IPS DF 4.7 (cell line): ENCODE results near the gene TMEM62.
"Not testable (repeated sequence)": the region's sequence is repeated elsewhere in the genome, so short reads cannot be mapped to it uniquely, and the experiment has no call there.

Source experiments
- DNase-seq: peaks from one replicate; pipeline ENCODE4 v3.0.0-alpha.2; 2013; ENCODE audit warnings: low spot score; ENCODE audit errors: extremely low read depth

The TMEM62 gene

DNA sequence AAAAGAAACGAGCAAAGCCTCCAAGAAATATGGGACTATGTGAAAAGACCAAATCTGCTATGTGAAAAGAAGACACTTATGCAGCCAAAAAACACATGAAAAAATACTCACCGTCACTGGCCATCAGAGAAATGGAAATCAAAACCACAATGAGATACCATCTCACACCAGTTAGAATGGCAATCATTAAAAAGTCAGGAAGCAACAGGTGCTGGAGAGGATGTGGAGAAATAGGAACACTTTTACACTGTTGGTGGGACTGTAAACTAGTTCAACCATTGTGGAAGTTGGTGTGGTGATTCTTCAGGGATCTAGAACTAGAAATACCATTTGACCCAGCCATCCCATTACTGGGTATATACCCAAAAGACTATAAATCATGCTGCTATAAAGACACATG, 43.8 kb downstream of the TMEM62 start:
- not testable (repeated sequence) for DNase-seq

DNA sequence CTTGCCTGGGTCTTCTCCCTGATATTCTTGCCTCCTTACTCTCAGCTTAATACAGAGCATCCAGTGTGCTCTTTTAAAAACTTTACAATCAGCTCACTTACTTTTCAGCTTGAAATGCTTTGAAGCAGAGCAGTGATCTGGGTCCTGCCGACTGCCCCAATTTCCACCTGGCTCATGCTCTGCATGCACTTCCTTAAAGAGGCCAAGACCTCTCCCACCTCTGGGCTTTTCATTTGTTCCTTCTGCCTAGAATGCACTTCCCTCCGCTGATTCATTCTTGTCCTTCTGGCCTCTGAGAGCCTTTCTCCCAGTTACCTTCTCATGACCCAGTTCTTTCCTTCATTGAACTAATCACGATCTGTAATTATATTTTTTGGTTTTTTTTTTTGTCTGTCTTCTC, 49.9 kb downstream of the TMEM62 start:
- DNase-seq = no peak

DNA sequence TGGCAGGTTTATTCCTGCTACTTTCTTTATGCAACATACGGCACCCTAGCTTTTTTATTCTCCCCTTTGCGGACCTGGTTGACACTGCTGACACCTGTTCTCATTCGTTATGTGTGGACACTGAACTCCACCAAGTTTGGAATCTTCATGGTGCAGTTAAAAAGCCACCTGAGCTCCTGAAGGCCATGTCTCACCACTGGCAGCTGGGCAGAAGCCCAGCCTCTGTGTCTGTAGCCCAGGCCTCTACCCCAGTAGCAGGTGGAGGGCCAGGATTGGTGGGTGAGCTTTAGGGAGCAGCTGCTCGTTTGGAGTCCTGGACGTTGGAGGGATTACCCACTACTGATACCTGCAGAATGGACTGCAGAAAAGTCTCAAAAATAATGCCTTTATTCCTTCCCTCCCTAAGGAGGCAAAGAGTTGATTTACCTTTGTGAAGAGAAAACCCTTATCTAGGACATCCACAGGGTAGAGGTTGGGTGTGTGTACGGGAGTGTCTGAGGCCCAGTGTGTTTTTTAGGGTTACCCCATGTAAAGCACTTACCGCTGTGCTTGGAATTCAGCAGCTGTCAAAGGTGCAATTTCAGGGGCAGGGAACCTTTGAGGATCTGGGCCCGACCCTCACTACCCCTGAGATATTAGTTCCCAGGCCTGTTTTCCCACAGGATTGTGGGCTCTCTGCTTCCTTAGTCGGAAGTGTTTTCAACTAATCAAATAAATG, 51.2 kb downstream of the TMEM62 start:
- DNase-seq = no peak

DNA sequence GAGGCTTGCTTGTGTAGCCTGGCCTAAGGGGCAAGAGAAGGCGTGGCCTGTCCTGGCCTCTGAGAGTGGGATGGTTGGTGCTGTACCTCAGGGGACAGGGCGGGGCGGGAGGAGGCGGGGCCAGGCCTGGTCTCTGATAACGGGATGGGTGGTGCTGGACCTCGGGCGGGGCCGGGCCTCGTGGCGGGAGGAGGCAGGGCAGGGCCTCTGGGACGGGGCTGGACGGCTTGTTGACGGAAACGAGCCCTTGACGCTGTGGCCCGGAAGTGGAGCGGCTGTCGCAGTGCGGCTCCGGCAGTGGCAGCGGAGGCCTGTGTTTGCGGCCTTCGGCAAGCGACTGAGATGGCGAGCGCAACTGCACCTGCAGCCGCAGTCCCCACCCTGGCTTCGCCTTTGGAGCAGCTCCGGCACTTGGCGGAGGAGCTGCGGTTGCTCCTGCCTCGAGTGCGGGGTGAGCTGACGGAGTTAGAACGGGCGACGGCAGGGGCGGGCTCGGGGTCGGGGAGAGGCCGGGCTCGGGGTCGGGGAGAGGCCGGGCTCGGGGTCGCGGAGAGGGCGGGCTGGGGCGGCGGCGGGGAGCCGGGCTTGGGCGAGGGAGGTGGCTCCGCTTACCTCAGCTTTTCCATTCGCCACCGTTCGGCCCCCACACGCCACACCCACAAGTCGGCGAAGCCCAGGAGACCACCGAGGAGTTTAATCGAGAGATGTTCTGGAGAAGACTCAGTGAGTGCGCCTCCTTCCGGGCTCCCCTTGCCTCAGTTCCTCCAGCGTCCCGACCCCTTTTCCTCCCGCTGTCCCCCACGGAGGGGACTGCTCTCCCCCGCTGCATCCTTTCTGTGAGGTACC, 52.0 kb downstream of the TMEM62 start, which contains the start of gene CCNDBP1:
TSS of gene CCNDBP1 (plus strand) at position 247 of the 846 bp plus-strand sequence. CDS start at position 343, 96 bp downstream.
- peak; percentile 72 for DNase-seq

DNA sequence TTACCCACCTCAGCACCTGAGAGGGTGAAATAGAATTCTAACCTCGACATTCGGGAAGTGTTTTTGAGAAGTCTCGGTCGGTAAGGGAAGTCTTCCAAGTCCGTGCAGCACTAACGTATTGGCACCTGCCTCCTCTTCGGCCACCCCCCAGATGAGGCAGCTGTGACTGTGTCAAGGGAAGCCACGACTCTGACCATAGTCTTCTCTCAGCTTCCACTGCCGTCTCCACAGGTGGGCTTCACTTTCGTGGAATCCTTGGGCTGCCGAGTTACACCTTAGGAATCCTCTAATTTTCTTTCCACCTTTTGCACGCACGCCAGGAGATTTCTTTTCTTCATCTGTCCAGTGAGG, 52.6 kb downstream of the TMEM62 start:
- DNase-seq = no peak

DNA sequence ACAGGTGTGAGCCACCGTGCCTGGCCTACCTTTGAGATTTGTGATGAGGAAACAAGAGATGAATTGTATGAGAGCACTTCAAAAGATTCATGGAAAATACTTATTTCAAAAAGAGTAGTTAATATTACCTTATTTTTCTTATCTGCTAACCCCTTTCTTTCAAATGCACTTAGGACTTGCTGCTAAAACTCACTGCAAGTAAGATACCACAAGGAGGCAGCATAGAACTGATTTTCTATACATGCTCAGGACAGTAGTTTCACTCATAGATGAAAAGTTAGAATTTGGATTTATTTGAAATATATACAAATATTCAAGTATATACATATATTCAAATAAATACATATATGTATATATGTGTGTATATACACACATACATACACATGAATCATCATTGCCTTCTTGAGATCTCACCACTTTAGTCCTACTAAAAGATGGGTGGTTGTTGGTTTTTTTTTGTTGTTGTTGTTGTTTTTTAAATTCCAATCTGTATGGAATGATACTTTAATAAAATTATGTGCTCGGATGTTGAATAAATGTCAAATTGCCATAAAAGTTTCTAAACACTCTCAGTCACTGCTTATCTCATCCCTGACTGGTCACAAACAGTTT, 54.3 kb downstream of the TMEM62 start:
- no peak for DNase-seq

DNA sequence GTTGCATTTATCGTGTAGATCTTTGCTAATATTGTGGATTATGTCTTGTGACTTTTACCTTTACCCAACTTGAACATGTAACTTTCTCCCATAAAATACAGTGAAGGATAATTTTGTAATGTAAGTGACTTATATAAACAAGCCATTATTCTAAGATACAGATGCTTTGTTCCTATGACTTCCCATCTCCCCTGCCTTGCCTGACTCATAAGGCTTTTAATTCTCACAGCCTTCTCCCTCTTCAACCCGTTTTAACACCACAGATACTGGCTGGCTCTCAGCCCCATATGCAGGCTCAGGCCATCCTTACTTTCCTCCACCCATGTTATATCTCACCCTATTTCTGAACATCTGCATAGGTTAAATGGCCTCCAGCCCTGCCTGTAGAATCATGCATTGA, 55.9 kb downstream of the TMEM62 start:
- no peak for DNase-seq

DNA sequence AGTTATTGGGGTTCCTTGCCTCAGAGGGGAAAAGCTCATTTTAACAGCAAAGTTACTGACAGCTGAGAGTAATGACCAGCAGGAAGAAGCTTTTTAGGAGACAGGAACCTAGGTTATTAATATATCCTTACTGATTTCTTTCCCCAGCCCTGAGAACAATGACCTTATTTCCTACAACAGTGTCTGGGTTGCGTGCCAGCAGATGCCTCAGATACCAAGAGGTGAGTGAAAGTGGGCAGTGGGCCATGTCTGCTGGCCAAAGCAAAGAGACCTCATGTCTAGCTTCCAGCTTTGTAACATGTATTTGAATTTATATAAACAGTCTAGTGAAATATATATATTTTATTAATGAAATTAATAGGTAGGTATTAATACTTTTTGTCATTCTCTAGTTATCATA, 56.8 kb downstream of the TMEM62 start:
- DNase-seq = no peak

DNA sequence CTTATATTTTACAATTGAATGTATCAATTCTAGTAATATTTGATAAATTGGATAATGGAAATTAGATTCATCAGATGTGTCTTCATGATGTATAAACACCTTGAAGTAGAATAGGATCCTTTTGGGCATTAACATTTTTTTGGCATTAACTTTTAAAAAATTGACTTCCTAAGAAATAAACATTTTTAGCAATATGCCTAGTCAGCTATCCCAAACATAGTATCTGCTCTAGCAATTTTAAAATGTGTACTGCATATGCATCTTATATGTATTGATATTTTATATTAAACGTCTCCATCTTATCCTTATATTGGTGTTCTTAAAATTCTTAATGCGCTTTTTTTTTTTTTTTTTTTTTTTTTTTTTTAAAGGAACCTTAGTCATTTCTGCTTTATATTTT, 60.3 kb downstream of the TMEM62 start:
- DNase-seq = no peak

DNA sequence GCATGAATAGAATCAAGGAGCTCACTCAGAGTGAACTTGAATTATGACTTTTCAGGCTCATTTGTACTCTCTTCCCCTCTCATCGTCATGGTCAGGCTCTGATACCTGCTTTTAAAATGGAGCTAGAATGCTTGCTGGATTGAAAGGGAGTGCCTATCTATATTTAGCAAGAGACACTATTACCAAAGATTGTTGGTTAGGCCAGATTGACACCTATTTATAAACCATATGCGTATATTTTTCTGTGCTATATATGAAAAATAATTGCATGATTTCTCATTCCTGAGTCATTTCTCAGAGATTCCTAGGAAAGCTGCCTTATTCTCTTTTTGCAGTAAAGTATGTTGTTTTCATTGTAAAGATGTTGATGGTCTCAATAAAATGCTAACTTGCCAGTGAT, 61.4 kb downstream of the TMEM62 start:
- DNase-seq = no peak

DNA sequence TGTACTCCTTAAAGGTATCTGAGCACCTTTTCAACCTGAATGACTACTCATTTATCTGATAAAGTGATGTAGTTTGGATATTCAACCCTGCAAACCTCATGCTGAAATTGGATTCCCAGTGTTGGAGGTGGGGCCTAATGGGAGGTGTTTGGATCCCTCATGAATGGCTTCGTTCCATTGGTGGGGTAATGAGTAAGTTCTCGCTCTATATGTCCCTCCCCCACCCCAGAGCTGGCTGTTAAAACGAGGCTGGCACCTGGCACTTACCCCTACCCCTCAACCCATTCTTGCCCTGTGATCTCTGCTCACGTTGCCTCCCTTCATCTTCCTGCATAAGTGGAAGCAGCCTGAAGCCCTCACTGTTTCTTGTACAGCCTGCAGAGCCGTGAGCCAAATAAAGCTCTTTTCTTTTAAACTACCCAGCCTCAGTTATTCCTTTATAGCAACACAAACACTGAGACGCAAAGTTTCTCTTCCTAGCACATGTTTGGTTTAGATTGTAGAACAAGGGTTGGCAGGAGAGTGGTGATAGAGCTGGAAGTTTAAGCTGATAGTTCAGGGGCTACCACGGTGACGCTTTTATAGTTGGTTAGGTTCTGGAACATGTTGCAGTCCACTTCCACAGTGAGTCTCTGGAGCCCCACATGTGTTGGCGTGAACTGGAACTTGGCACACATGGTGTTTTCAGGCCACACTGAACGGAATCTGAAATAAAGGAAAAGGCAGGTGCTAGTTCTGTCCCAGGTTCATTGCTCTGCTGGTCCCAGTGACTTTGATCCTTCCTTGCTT, 63.6 kb downstream of the TMEM62 start:
- no peak for DNase-seq

DNA sequence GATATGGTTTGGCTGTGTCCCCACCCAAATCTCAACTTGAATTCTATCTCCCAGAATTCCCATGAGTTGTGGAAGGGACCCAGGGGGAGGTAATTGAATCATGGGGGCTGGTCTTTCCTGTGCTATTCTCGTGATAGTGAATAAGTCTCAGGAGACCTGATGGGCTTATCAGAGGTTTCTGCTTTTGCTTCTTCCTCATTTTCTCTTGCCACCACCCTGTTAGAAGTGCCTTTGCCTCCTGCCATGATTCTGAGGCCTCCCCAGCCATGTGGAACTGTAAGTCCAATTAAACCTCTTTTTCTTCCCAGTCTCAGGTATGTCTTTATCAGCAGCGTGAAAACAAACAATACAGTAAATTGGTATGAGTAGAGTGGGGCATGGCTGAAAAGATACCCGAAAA, 64.4 kb downstream of the TMEM62 start:
- not testable (repeated sequence) for DNase-seq

DNA sequence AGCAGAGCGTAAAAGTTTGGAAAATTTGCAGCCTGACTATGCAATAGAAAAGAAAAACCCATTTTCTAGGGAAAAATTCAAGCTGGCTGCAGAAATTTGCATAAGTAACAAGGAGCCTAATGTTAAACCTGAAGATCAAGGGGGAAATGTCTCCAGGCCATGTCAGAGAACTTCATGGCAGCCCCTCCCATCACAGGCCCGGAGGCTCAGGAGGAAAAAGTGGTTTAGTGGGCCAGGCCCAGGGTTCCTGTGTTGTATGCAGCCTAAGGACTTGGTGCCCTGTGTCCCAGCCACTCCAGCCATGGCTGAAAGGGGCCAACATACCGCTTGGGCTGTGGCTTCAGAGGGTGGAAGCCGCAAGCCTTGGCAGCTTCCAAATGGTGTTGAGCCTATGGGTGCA, 65.2 kb downstream of the TMEM62 start:
- DNase-seq = not testable (repeated sequence)

DNA sequence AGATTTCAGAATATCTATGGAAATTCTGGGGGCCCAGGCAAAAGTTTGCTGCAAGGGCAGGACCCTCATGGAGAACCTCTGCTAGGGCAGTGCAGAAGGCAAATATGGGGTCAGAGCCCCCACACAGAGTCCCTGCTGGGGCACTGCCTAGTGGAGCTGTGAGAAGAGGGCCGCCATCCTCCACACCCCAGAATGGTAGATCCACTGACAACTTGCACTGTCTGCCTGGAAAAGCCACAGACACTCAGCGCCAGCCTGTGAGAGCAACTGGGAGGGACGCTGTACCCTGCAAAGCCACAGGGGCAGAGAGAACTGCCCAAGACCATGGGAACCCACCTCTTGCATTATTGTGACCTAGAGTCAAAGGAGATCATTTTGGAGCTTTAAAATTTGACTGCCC, 65.6 kb downstream of the TMEM62 start:
- DNase-seq = no peak

DNA sequence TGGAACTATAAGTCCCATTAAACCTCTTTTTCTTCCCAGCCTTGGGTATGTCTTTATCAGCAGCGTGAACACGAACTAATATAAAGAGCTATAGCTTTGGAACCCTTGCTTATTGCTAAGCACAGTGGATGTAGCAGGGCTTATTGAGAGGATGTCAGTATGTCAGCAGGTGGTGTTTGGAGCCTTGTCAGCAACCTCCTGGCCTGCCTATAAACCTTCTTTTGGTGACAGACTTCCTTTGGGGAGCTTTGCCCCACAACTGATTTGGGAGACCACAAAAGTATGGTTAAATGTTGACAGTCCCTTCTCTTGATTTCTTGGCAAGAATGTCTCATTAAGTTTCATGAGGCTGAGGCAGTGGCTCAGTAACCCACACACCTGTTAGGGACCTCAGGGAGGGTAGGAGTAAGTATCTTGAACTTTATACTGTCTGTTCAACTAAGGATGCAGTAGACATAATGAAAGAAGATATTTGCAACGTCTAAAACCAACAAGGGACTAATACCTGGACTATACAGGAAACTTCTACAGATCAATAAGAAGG, 66.6 kb downstream of the TMEM62 start:
- DNase-seq = no peak

DNA sequence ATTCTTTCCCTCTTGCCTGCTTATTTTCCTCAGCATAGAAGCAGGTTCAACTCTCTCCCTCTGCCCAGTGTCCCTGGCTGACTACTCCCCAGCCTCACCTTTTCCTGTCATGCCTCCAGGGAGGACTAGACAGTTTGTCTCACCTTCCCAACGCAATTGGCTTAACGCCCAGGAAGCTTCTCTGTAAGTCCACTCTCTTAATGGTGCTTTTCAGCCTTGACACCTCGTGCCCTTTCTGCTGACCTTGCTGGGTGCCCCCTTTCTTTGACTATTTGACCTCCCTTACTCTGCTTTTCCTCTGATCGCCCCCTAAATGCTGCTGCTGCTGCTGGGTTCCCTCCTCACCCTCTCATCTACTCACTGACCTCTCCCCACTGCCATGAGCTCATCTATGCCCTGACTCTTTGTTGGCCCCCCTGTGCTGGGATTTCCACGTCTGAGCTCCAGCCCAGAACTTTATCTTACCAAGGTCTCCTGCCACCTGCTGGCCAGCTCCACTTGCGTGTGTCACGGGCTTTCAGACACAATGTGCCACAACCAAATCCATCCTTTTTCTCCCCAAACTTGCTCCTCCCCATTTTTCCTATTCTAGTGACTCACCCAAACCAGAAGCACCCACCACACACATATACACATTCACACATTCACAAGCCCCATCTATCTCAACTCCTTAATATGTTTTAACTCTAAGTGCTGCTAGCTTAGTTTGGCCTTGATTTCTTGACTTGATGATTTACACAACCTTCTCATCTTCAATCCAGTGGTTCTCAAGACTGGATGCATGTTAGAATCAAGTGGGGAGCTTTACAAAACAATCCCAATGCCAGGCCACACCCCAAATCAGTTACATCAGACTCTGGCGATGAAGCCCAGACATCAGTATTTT, 70.9 kb downstream of the TMEM62 start:
- no peak for DNase-seq

DNA sequence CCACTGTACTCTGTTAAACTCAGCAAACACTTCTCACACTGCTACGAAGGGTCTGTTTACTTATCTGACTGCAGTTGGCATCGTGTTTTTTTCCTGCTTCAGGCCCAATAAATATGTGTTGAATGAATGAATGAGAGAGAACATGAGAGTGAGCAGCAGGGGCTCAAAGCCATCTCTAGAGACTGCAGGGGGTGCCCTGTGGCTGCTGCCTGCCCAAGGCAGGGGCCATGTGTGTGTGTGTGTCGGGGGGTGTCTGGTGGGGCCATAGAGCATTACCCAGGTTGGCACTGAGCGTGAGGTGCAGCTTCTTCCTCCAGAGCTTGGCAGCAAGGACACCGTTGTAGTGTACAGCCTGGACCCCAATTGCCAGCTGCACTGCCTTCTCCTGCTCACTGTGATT, 72.7 kb downstream of the TMEM62 start:
- no peak for DNase-seq

DNA sequence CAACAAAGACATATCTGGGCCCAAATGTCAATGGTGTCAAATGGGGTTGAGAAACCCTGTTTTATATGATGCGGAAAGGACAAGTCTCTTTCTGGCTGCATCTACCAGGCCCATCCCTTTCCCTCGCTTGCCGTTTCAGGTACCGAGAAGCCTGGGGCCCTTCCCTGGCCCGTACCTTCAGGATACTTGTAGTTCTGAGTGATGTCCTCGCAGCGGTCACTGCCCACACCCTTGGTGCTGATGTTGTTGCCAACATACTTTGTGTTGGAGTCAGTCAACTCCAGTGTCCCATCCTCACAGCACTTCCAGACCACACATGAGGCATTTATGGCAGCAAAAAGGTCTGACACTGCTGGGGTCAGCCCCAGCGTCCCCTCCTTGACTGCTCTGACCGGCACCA, 73.6 kb downstream of the TMEM62 start:
- DNase-seq = no peak

DNA sequence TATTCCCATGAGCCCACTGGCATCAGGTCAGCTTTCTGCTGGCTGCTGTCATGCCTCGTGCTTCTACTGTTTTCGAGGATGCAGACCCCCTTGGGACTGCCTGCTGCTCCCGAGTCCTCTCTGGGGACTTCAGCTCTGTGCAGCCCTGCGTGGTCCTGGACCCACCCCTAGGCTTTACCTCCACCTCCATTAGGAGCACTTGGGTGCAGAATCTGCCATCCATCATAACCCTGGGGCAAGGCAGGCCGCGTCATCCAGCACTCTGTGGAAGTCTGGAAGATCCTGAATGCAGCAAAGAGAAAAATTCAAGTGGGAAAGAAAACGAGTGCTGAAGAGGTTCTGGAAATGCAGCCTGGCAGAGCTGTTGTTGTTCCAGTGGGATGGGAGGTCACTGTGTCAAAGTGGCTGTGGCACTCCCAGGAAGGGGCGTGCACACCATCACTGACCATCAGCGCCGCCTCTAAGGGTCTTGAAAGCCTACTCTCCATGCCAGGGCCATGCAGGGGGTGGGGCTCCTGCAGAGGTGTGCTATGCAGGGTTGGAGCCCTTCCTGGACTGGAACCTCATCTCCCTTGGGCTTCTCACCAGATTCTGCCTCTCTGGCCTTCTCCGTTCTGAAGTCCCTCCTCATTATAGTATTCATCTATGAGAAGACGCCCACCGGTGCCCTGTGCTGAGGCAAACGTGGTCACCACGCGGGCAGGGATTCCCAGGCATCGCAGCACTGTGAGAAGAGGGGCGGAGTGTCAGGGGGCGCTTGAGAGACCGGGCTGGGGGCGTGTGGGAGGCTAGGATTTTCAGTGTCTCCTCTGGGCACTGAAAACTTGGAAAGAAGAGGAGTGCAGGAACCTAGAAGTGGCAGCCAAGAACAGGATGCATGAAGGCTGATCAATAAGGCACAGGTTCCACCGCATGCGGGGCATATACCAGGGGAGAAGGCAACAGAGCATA, 74.9 kb downstream of the TMEM62 start:
- no peak for DNase-seq
